GM12865 (cell line): Measurements from ENCODE around the gene GBE1.
A peak's percentile ranks its signal among the peaks of the same experiment; 100 is the strongest.

Source experiments
- DNase-seq: peaks from one replicate; pipeline ENCODE4 v3.0.0; 2010; ENCODE audit warnings: low read depth
- H3K4me3 ChIP-seq: 2 replicates; pipeline ENCODE4 v1.5.1; 2011; ENCODE audit warnings: mild to moderate bottlenecking, low read depth, low read length, control low read depth
- CTCF ChIP-seq: IDR thresholded peaks from 2 replicates; pipeline ENCODE4 v1.5.1; 2011; ENCODE audit warnings: low read length, control low read depth, low read depth, inconsistent platforms; ENCODE audit not compliant: insufficient read depth; ENCODE audit errors: missing control alignments

Gene GBE1

GRCh38 chr3:81492040-81492439 is 269.4 kb downstream of the GBE1 start:
- TF ChIP-seq CTCF = no peak
- H3K4me3 ChIP-seq = no peak overlapping the region
- DNase-seq = no peak

GRCh38 chr3:81490541-81491288 is 270.7 kb downstream of the GBE1 start:
- H3K4me3 ChIP-seq = no peak overlapping the region
- DNase-seq = peak; percentile 91
- peak; percentile 75 for TF ChIP-seq CTCF

DNA sequence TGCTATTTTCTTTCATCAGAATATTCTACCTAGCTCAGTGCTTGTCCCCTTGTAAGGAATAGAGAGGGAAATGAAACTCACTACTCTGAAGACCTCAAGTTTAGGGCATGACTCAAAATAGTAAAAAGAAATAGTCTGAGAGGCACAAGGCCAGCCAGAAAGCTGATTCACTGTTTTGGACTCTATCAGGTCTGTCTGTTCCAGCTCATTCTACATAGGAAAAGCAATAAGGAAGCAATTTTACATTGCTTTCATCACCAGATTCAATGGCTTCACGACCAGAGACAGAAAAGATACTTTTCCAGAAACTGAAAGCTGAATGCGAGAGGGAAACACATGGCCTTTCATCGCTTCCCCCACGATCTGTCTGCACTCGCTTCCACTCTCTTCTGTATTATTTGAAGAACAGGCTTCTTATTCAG is 276.0 kb downstream of the GBE1 start:
- no peak for TF ChIP-seq CTCF
- peak; percentile 44 for DNase-seq
- H3K4me3 ChIP-seq = no peak overlapping the region

- no peak for DNase-seq
- H3K4me3 ChIP-seq = no peak overlapping the region
- no peak for TF ChIP-seq CTCF
These were observed 276.9 kb downstream of the GBE1 start for GRCh38 chr3:81484520-81484919.

GRCh38 chr3:81483046-81483445 is 278.4 kb downstream of the GBE1 start:
- no peak overlapping the region for H3K4me3 ChIP-seq
- no peak for DNase-seq
- no peak for TF ChIP-seq CTCF

GRCh38 chr3:81477740-81478139 is 283.7 kb downstream of the GBE1 start:
- no peak for TF ChIP-seq CTCF
- H3K4me3 ChIP-seq = no peak overlapping the region
- DNase-seq = no peak

DNA sequence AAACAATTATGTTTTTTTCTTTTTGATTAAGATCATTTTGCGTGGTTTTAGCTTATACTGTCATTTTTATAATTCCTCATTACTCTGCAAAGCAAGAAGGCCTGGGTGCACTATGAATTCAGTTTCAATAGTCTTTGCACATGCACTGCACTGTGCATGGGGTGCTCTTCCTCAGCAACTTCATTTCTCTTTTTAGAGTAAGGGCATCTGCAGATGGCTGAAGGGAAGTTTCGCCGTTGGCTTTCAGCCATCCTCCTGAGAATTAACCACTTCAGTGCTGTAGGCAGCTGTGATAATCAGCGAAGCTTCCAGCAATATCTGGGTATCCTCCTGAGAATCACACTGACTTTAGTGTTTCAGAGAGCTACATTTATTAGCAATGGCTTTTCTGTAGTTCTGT is 284.8 kb downstream of the GBE1 start:
- no peak for TF ChIP-seq CTCF
- H3K4me3 ChIP-seq = no peak overlapping the region
- no peak for DNase-seq
